CD4-positive, alpha-beta memory T cell (primary cell): ENCODE data around the gene TTYH1. TPM values are rescaled to one million over a fixed set of nuclear protein-coding genes. Genes with fewer than 3 reads are reported as not detected.
A peak's percentile ranks its signal among the peaks of the same experiment; 100 is the strongest.
"Not testable (repeated sequence)": the region's sequence is repeated elsewhere in the genome, so short reads cannot be mapped to it uniquely, and the experiment has no call there.

Experiments
- CTCF ChIA-PET: fragments of 350-600 bp; sonication (Branson Sonifier 250); formaldehyde crosslinking; loops from one replicate; lab custom pipeline; 2021; ENCODE audit warnings: inconsistent platforms; ENCODE audit not compliant: partially characterized antibody; lab: Charles Lee
- POLR2A ChIA-PET: fragments of 350-600 bp; sonication (Branson Sonifier 250); formaldehyde crosslinking; loops from one replicate; lab custom pipeline; 2021; ENCODE audit not compliant: partially characterized antibody; lab: Charles Lee
- DNase-seq, 5 donors: peaks; one replicate each; pipeline versions ENCODE4 v3.0.0 to v3.0.0-alpha.2; 2020 to 2022; ENCODE audit warnings: mixed read lengths in 1 of 5
- H3K27ac ChIP-seq: one replicate; pipeline ENCODE4 v1.7.0; 2013; ENCODE audit warnings: low read depth, low read length
- H3K27me3 ChIP-seq: 2 replicates; pipeline ENCODE4 v1.7.0; 2013; ENCODE audit warnings: mild to moderate bottlenecking, low read length, moderate library complexity; ENCODE audit not compliant: insufficient read depth
- H3K36me3 ChIP-seq: 2 replicates; pipeline ENCODE4 v1.7.0; 2013; ENCODE audit warnings: mild to moderate bottlenecking, low read length, moderate library complexity; ENCODE audit not compliant: insufficient read depth
- H3K4me1 ChIP-seq: 2 replicates; pipeline ENCODE4 v1.7.0; 2013; ENCODE audit warnings: mild to moderate bottlenecking, low read length, moderate library complexity; ENCODE audit not compliant: insufficient read depth
- H3K4me3 ChIP-seq, 2 donors: one replicate each; pipeline ENCODE4 v1.7.0; 2013; ENCODE audit warnings: low read length in 2 of 2, mild to moderate bottlenecking in 1 of 2
- H3K9me3 ChIP-seq, 2 donors: one replicate each; pipeline ENCODE4 v1.7.0; 2013; ENCODE audit warnings: low read length in 2 of 2, control low read depth in 1 of 2; ENCODE audit not compliant: control insufficient read depth in 1 of 2
- H3K27ac Mint-ChIP-seq, 7 donors: one replicate each; pipeline ENCODE4 v1.8.0; 2020 to 2021; ENCODE audit warnings: mixed read lengths in 7 of 7, mild to moderate bottlenecking in 6 of 7, inconsistent platforms in 3 of 7, moderate library complexity in 3 of 7
- H3K27me3 Mint-ChIP-seq, 2 donors: one replicate each; pipeline ENCODE4 v1.8.0; 2020 to 2021; ENCODE audit warnings: mixed read lengths in 2 of 2
- H3K36me3 Mint-ChIP-seq, 2 donors: one replicate each; pipeline ENCODE4 v1.8.0; 2020 to 2021; ENCODE audit warnings: mixed read lengths in 2 of 2, inconsistent platforms in 1 of 2, mild to moderate bottlenecking in 1 of 2
- H3K4me1 Mint-ChIP-seq, 4 donors: one replicate each; pipeline ENCODE4 v1.8.0; 2020 to 2021; ENCODE audit warnings: mixed read lengths in 4 of 4, mild to moderate bottlenecking in 1 of 4
- H3K4me3 Mint-ChIP-seq, 8 donors: one replicate each; pipeline ENCODE4 v1.8.0; 2020 to 2021; ENCODE audit warnings: mixed read lengths in 8 of 8, mild to moderate bottlenecking in 7 of 8, moderate library complexity in 6 of 8, inconsistent platforms in 3 of 8
- H3K9me3 Mint-ChIP-seq, 8 donors: one replicate each; pipeline ENCODE4 v1.8.0; 2020 to 2021; ENCODE audit warnings: mixed read lengths in 8 of 8, mild to moderate bottlenecking in 5 of 8, inconsistent platforms in 3 of 8, moderate library complexity in 1 of 8
- intact Hi-C: fragments of 100-400 bp; cut with micrococcal nuclease; formaldehyde crosslinking; loops from one replicate; pipeline ENCODE4 v1.15.1; 2023
- polyA plus RNA-seq, 2 donors: library from polyadenylated mRNA; unstranded; fragments of 300-500 nt; fragmentation: Illumina TruSeq; gene quantifications; one replicate each; pipeline ENCODE4 v1.2.3, GENCODE V29; 2021
- total RNA-seq, 2 experiments: library from RNA; stranded (reverse); gene quantifications; one replicate each; pipeline ENCODE4 v1.2.3, GENCODE V29; 2021

Gene TTYH1
- total and polyA plus RNA-seq, 4 experiments from 2014 or later = 0.29 TPM; not detected in 3

DNA sequence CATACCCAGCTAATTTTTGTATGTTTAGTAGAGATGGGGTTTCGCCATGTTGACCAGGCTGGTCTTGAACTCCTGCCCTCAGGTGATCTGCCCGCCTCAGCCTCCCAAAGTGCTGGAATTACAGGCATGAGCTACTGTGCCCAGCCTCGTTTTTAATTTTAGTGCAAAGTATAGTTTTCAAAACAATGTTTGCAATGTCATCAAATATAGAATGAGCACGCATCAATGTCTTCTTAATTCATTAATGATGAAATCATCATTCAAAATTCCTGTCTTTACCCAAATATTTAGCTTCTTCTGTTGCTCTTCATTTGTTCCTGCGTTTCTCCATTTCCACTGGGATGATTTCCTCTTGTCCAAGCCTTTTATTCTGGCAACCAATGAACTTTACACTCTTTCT, 43.8 kb upstream of the TTYH1 start:
- peak overlapping the region; percentile 0 to 91 (median 87) for H3K27ac Mint-ChIP-seq
- Histone ChIP-seq H3K4me1 (peaks cover 71% of the 10 kb centered on the region), H3K4me3 (peak overlapping the region in 1 of 2 donors; percentile 24)
- H3K36me3 Mint-ChIP-seq = peaks cover 4 to 12% of the 10 kb centered on the region in 2 donors
- H3K27me3 Mint-ChIP-seq, H3K27me3 ChIP-seq, DNase-seq, intact Hi-C loops, H3K36me3 ChIP-seq, H3K9me3 ChIP-seq, H3K27ac ChIP-seq, H3K9me3 Mint-ChIP-seq: not testable (repeated sequence)
- H3K4me3 Mint-ChIP-seq = peak overlapping the region; percentile 29 to 94 (median 80)
- H3K4me1 Mint-ChIP-seq = peaks cover 50 to 86% (median 69%) of the 10 kb centered on the region in 4 donors
- ChIA-PET CTCF (interaction anchor here (1.0 to 4.6 kb wide), 6 partner anchors 9 to 19 kb away, joined by 3 to 28 read pairs (median 4); no protein-coding TSS in a partner anchor), POLR2A (interaction anchor here (0.8 to 8.6 kb wide), 8 partner anchors 8 to 234 kb away, joined by 3 to 63 read pairs (median 3); partner anchors contain the start of genes CNOT3 and LENG8)

DNA sequence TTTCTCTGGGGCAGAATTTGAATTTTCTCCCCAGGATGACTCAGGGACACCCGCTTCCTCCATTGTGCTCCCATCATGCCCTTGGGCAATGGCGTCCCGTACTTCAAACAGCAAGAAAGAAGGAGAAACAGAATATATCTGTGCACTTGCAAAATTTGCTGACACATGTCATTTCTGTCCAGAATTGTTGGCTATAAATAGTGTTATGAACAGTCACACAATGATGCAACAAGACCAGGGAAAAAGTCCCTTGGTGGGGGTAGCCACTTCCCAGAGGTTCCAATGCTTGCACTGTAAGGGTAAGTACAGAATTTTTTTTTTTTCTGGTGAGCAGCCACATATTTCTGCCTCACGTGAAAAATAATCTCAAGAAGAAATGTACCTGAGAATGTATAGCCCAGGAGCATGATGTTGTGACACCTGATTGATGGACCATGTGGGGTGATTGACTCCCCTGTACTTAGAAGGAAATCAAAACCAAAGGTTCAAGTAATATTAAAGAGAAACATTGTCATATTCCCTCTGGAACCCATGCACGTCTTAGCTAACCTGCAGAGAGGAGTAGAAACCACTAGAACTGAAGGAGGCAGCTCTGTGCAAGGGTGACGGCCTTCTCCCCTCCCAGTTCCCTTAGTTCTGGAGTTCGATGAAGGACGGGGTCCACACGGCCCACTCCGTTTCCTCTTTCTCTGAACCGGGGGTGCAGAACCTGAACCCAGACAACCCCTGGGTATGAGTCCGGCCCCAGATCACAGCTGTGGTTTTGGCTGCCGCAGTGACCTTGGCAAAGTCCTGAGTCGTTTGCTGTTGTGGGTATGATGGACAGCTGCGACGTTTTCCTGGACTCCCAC, 41.3 kb upstream of the TTYH1 start:
- no peaks in the 10 kb centered on the region for H3K9me3 ChIP-seq
- DNase-seq = peak in 1 of 5 donors; percentile 50
- H3K27me3 ChIP-seq = no peaks in the 10 kb centered on the region
- peak overlapping the region in 7 of 8 donors; percentile 32 to 91 (median 67) for H3K4me3 Mint-ChIP-seq
- H3K4me1 Mint-ChIP-seq = peaks cover 56 to 85% (median 71%) of the 10 kb centered on the region in 4 donors
- POLR2A ChIA-PET = interaction anchor here (3.5 to 8.6 kb wide), 2 partner anchors 10 to 14 kb away, joined by 19 to 63 read pairs; partner anchors contain the start of gene LAIR1
- no peaks in the 10 kb centered on the region for H3K27me3 Mint-ChIP-seq
- no peak overlapping the region for H3K4me3 ChIP-seq
- H3K4me1 ChIP-seq = peaks cover 78% of the 10 kb centered on the region
- peak overlapping the region in 2 of 7 donors; percentile 21 to 55 for H3K27ac Mint-ChIP-seq
- no peaks in the 10 kb centered on the region for H3K9me3 Mint-ChIP-seq
- intact Hi-C loops = loop anchor here (2.0 kb wide), 1 partner anchor 15 kb away; no protein-coding TSS in a partner anchor
- H3K36me3 Mint-ChIP-seq = peaks cover 0 to 8% of the 10 kb centered on the region in 2 donors
- no peak overlapping the region for H3K27ac ChIP-seq
- CTCF ChIA-PET = interaction anchor here (4.6 kb wide), 1 partner anchor 14 kb away, joined by 28 read pairs; no protein-coding TSS in a partner anchor
- no peaks in the 10 kb centered on the region for H3K36me3 ChIP-seq

DNA sequence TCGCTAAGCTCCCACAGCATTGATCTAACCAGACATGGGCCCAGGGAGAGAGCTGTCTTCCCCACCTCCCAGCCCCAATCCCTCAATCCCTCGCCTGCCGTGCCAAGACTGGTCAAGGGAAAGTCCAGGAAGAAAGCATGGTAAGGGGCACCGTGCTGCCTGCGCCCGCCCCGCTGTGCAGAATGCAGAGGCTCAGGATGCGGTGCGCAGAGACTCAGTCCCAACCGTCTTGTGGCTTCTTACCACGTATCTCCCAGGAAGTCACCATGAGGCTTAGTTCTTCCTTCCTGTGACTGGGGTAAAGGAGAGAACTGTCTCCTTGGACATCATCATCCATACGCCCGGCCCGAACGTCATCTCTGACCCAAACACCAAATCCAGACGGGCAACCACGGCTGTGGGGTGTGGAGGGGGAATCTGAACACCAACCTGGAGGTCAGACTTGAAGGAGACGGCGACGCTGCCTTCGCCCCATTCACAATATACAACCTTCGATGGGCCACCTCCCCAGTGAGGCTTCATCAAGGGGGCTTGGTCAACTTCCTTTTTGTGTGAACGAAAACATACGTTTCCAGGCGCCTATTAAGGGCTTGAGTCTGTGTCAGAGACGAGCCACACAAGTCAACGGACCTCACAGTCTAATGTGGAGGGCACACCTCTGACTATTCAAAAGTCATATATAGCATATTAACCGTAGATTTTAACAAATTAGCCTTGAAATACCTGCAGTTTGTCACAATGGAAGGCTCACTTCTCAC, 39.9 kb upstream of the TTYH1 start:
- Mint-ChIP-seq H3K4me3 (peak overlapping the region; percentile 69 to 91 (median 84)), H3K27ac (peak overlapping the region in 6 of 7 donors; percentile 36 to 95 (median 91)), H3K4me1 (peaks cover 59 to 88% (median 72%) of the 10 kb centered on the region in 4 donors)
- H3K36me3 Mint-ChIP-seq, H3K36me3 ChIP-seq, H3K27me3 Mint-ChIP-seq, DNase-seq, H3K4me3 ChIP-seq, H3K9me3 Mint-ChIP-seq, H3K9me3 ChIP-seq, intact Hi-C loops, H3K27me3 ChIP-seq: not testable (repeated sequence)
- Histone ChIP-seq H3K4me1 (peaks cover 84% of the 10 kb centered on the region), H3K27ac (peak overlapping the region; percentile 1)
- ChIA-PET CTCF (interaction anchor here (1.0 kb wide), 2 partner anchors 15 to 16 kb away, joined by 3 read pairs; no protein-coding TSS in a partner anchor), POLR2A (interaction anchor here (3.5 to 8.6 kb wide), 3 partner anchors 12 to 14 kb away, joined by 19 to 74 read pairs (median 63); partner anchors contain the start of gene LAIR1)

DNA sequence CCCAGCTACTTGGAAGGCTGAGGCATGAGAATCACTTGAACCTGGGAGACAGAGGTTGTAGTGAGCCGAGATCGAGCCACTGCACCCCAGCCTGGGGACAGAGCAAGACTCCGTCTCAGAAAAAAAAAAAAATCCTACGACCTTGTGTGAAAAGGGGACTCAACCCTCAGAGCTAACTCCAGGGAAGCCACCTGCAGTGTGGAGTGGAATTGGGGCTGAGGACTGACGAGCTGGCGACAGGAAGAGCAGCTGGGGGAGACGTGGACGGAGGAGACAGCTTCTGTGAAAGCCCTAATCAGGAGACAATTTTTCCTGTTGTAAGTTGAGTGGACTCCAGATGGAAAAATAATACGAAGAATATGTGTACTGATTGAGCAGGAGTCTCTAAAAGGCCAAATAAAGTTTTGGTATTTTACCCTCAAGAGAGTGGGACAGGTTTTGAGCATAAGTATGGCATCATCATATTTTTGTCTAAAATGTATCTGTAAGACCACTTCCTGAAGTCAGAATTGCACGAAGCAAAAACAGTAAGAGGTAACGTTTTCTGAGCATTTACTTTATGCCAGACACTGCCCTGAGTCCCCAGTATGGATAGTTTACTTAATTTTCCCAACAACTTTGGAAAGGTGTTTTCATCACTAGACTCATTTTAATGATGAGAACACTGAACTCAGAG, 38.5 kb upstream of the TTYH1 start:
- CTCF ChIA-PET = interaction anchor here (0.9 kb wide), 2 partner anchors 12 to 14 kb away, joined by 4 to 5 read pairs; no protein-coding TSS in a partner anchor
- Histone ChIP-seq H3K27me3 (no peaks in the 10 kb centered on the region), H3K9me3 (no peaks in the 10 kb centered on the region), H3K4me3 (no peak overlapping the region), H3K27ac (no peak overlapping the region), H3K36me3 (no peaks in the 10 kb centered on the region), H3K4me1 (peaks cover 75% of the 10 kb centered on the region)
- peaks cover 53 to 84% (median 70%) of the 10 kb centered on the region in 4 donors for H3K4me1 Mint-ChIP-seq
- POLR2A ChIA-PET = interaction anchor here (3.5 to 4.3 kb wide), 2 partner anchors 12 to 13 kb away, joined by 19 to 74 read pairs; partner anchors contain the start of gene LAIR1
- H3K36me3 Mint-ChIP-seq = no peaks in the 10 kb centered on the region
- H3K9me3 Mint-ChIP-seq = no peaks in the 10 kb centered on the region
- intact Hi-C loops = no loop called here
- peak overlapping the region in 5 of 7 donors; percentile 19 to 81 (median 48) for H3K27ac Mint-ChIP-seq
- H3K4me3 Mint-ChIP-seq = peak overlapping the region in 7 of 8 donors; percentile 2 to 77 (median 34)
- no peaks in the 10 kb centered on the region for H3K27me3 Mint-ChIP-seq
- no peak for DNase-seq

DNA sequence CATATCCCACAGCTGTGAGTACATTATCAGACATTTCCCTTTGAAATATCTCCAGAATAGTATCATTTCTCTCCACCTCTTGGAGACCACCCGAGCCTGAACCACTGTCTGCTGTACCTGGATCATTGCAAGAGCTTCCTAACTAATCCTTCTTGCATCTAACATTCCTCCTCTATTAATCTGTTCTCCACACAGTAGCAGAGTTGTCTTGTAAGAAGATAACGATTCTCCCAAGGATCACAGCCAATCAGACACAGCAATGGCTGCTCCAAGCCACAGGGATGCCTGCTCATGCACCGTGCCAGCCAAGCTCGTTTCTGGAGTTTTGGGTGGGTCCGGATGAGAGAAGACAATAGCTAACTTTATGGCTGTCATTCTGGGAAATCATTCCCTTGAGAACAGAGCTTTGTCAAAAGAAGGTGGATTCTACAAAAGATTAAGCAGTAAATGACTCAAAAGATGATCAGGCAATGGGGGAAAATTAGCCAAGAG, 36.0 kb upstream of the TTYH1 start:
- Mint-ChIP-seq H3K36me3 (no peaks in the 10 kb centered on the region), H3K27me3 (no peaks in the 10 kb centered on the region), H3K4me1 (peaks cover 42 to 67% (median 59%) of the 10 kb centered on the region in 4 donors), H3K4me3 (peak overlapping the region in 7 of 8 donors; percentile 4 to 71 (median 42)), H3K27ac (peak overlapping the region in 4 of 7 donors; percentile 29 to 66 (median 42)), H3K9me3 (peaks cover 0 to 3% (median 0%) of the 10 kb centered on the region in 8 donors)
- Histone ChIP-seq H3K27ac (no peak overlapping the region), H3K36me3 (no peaks in the 10 kb centered on the region), H3K4me1 (peaks cover 56% of the 10 kb centered on the region), H3K9me3 (no peaks in the 10 kb centered on the region), H3K4me3 (no peak overlapping the region), H3K27me3 (no peaks in the 10 kb centered on the region)
- ChIA-PET POLR2A (interaction anchor here (0.9 to 4.3 kb wide), 6 partner anchors 8 to 17 kb away, joined by 3 to 74 read pairs (median 8); partner anchors contain the start of gene LAIR1), CTCF (interaction anchor here (1.8 to 2.5 kb wide), 4 partner anchors 9 to 25 kb away, joined by 6 to 16 read pairs (median 10); no protein-coding TSS in a partner anchor)
- DNase-seq = no peak
- intact Hi-C loops = loop anchor here (2.0 kb wide), 1 partner anchor 16 kb away; no protein-coding TSS in a partner anchor

DNA sequence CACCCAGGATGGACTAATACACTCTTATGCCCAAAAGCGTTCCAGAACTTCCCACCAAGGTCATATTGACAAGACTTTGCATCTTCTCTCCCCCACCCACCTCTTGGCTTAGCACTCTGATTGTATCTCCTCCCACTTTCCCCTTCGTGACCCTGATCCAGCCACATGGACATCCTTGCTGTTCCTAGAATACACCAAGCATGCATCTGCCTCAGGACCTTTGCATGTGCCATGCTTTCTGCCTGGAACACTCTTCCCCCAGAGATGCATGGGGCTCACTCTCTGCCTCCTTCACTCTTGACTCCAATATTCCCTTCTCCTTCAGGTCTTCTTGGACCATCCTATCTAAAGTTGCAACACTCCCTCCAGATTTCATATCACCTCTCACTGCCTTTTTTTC, 34.4 kb upstream of the TTYH1 start:
- Histone ChIP-seq H3K9me3 (no peaks in the 10 kb centered on the region), H3K27ac (no peak overlapping the region), H3K27me3 (no peaks in the 10 kb centered on the region), H3K4me1 (peaks cover 40% of the 10 kb centered on the region), H3K36me3 (no peaks in the 10 kb centered on the region), H3K4me3 (no peak overlapping the region)
- intact Hi-C loops = no loop called here
- peaks cover 0 to 3% (median 0%) of the 10 kb centered on the region in 8 donors for H3K9me3 Mint-ChIP-seq
- H3K36me3 Mint-ChIP-seq = no peaks in the 10 kb centered on the region
- H3K4me1 Mint-ChIP-seq = peaks cover 35 to 61% (median 53%) of the 10 kb centered on the region in 4 donors
- ChIA-PET POLR2A (no interaction called here), CTCF (interaction anchor here (1.6 to 1.9 kb wide), 2 partner anchors 10 to 28 kb away, joined by 5 to 14 read pairs; no protein-coding TSS in a partner anchor)
- no peak for DNase-seq
- H3K4me3 Mint-ChIP-seq = peak overlapping the region in 1 of 8 donors; percentile 27
- H3K27ac Mint-ChIP-seq = peak overlapping the region in 3 of 7 donors; percentile 17 to 74 (median 49)
- H3K27me3 Mint-ChIP-seq = no peaks in the 10 kb centered on the region
